Endothelial cell of umbilical vein (primary cell): Measurements from ENCODE around the gene GALNT10. TPM values are rescaled to one million over a fixed set of nuclear protein-coding genes. Genes with fewer than 3 reads are reported as not detected.

Experiments used
- BruUV-seq: library from RNA; stranded (reverse); fragments of 400-500 nt; replicated peaks from 2 replicates; lab custom pipeline; 2021; lab: Mats Ljungman, UMichigan
- CTCF ChIA-PET: fragments of 300-600, 350-600 bp; sonication (Branson Sonifier 250); formaldehyde crosslinking; loops from one replicate; lab custom pipeline; 2021; ENCODE audit warnings: antibody characterized with exemption, inconsistent platforms; lab: Charles Lee
- POLR2A ChIA-PET: fragments of 300-600, 350-600 bp; sonication (Branson Sonifier 250); formaldehyde crosslinking; loops from one replicate; lab custom pipeline; 2021; ENCODE audit warnings: antibody characterized with exemption, inconsistent platforms; lab: Charles Lee
- DNase-seq: peaks from one replicate; pipeline ENCODE4 v3.0.0-alpha.2; 2011; ENCODE audit warnings: low read depth, low spot score
- FAIRE-seq: peaks from 2 replicates; lab custom pipeline; 2011; peaks lifted over from hg19 to GRCh38; lab: Jason Lieb, UNC
- H2AFZ ChIP-seq: 2 replicates; pipeline ENCODE4 v1.6.0; 2012; ENCODE audit warnings: low read depth, low read length, control low read depth, inconsistent platforms
- H3K27ac ChIP-seq: 2 replicates; pipeline ENCODE4 v1.5.1; 2011; ENCODE audit warnings: low read depth, mild to moderate bottlenecking, control low read depth, low read length, moderate library complexity; ENCODE audit not compliant: insufficient read depth
- H3K27me3 ChIP-seq, 2 experiments: 2 replicates each; pipeline versions ENCODE4 v1.6.0 to v1.6.1; 2011; ENCODE audit warnings: low read length in 2 of 2, mixed read lengths in 1 of 2; ENCODE audit not compliant: control insufficient read depth in 2 of 2, insufficient read depth in 2 of 2
- H3K36me3 ChIP-seq, 2 experiments: 2 replicates in 1 of 2; 3 replicates in 1 of 2; pipeline ENCODE4 v1.5.1; 2011; ENCODE audit warnings: low read length in 2 of 2, mild to moderate bottlenecking in 1 of 2, moderate library complexity in 1 of 2; ENCODE audit not compliant: control insufficient read depth in 2 of 2, insufficient read depth in 2 of 2; ENCODE audit errors: extremely low read depth in 1 of 2
- H3K4me1 ChIP-seq: 3 replicates; pipeline ENCODE4 v1.5.1; 2011; ENCODE audit warnings: mild to moderate bottlenecking, low read length; ENCODE audit not compliant: control insufficient read depth, insufficient read depth; ENCODE audit errors: extremely low read depth
- H3K4me2 ChIP-seq: 2 replicates; pipeline ENCODE4 v1.6.1; 2011; ENCODE audit warnings: low read length, control low read depth, mixed read lengths; ENCODE audit not compliant: insufficient read depth
- H3K4me3 ChIP-seq, 3 experiments: fragments of 200-600 bp in 1 of 3; sonication (generic), shearing (Covaris generic) in 1 of 3; replicated peaks in 1 of 3; 2 replicates each; pipeline ENCODE4 v1.5.1; 2011 to 2016; ENCODE audit warnings: control low read depth in 3 of 3, low read length in 3 of 3, mild to moderate bottlenecking in 2 of 3, inconsistent platforms in 1 of 3, low read depth in 1 of 3, moderate library complexity in 1 of 3; ENCODE audit not compliant: insufficient read depth in 1 of 3
- H3K79me2 ChIP-seq: 2 replicates; pipeline ENCODE4 v1.6.0; 2012; ENCODE audit warnings: low read length, inconsistent platforms; ENCODE audit not compliant: control insufficient read depth, insufficient read depth
- H3K9ac ChIP-seq: replicated peaks from 2 replicates; pipeline ENCODE3; 2011; ENCODE audit warnings: low read length, control low read depth; ENCODE audit not compliant: insufficient read depth; ENCODE audit errors: extremely low read depth
- H3K9me1 ChIP-seq: replicated peaks from 3 replicates; pipeline ENCODE4 v1.6.0; 2011; ENCODE audit warnings: mild to moderate bottlenecking, low read length; ENCODE audit not compliant: control insufficient read depth, insufficient read depth; ENCODE audit errors: extremely low read depth
- H3K9me3 ChIP-seq: replicated peaks from 2 replicates; pipeline ENCODE4 v1.5.1; 2012; ENCODE audit warnings: low read length, inconsistent platforms; ENCODE audit not compliant: control insufficient read depth, insufficient read depth
- H4K20me1 ChIP-seq: replicated peaks from 2 replicates; pipeline ENCODE3; 2011; ENCODE audit warnings: mild to moderate bottlenecking, low read length; ENCODE audit not compliant: control insufficient read depth, insufficient read depth; ENCODE audit errors: extremely low read depth
- EZH2 ChIP-seq: IDR thresholded peaks from 2 replicates; pipeline ENCODE4 v1.6.1; 2012; ENCODE audit warnings: borderline replicate concordance, low read depth, mild to moderate bottlenecking, moderate library complexity, low read length, inconsistent platforms; ENCODE audit not compliant: severe bottlenecking
- FOS ChIP-seq: IDR thresholded peaks from 2 replicates; pipeline ENCODE4 v1.6.1; 2011; ENCODE audit warnings: mild to moderate bottlenecking, low read length, moderate library complexity, borderline replicate concordance; ENCODE audit not compliant: insufficient read depth
- GATA2 ChIP-seq: IDR thresholded peaks from 2 replicates; pipeline ENCODE4 v1.7.0; 2011; ENCODE audit warnings: low read depth, mild to moderate bottlenecking, moderate library complexity, mixed read lengths, low read length; ENCODE audit not compliant: insufficient read length, insufficient read depth
- JUN ChIP-seq: IDR thresholded peaks from 2 replicates; pipeline ENCODE4 v1.6.1; 2011; ENCODE audit warnings: borderline replicate concordance, low read depth; ENCODE audit not compliant: insufficient read length, insufficient read depth
- MYC ChIP-seq: IDR thresholded peaks from one replicate; pipeline ENCODE4 v1.6.1; 2011; ENCODE audit warnings: mild to moderate bottlenecking, low read depth, low read length
- POLR2A ChIP-seq: IDR thresholded peaks from 2 replicates; pipeline ENCODE4 v1.6.1; 2012; ENCODE audit warnings: low read depth, mild to moderate bottlenecking, control low read depth, low read length
- POLR2AphosphoS5 ChIP-seq: IDR thresholded peaks from 2 replicates; pipeline ENCODE4 v1.6.1; 2012; ENCODE audit warnings: low read depth, mild to moderate bottlenecking, control low read depth, low read length, moderate library complexity; ENCODE audit not compliant: insufficient read depth
- dilution Hi-C: fragments of 300-500 bp; cut with MboI; formaldehyde crosslinking; loops from one replicate; pipeline ENCODE4 v1.15.0; 2019; ENCODE audit warnings: low sequenced_read_pairs; ENCODE audit not compliant: extremely low pct_ligation_motif_present
- intact Hi-C: fragments of 100-400 bp; cut with micrococcal nuclease; formaldehyde crosslinking; loops from one replicate; pipeline ENCODE4 v1.10.0; 2022
- polyA plus RNA-seq, 4 experiments: library from polyadenylated mRNA; depleted of rRNA in 3 of 4; stranded (reverse) in 3 of 4; unstranded in 1 of 4; fragments of >200 nt; gene quantifications; 2 replicates each; pipeline versions ENCODE4 v1.2.1 to v1.2.3, GENCODE V29; 2011 to 2012; ENCODE audit warnings: missing spikeins in 1 of 4
- total RNA-seq: library from RNA; stranded (reverse); gene quantifications from 2 replicates; pipeline ENCODE4 v1.2.3, GENCODE V29; 2021
- TF ChIP-seq, protein P1 (sequence below): IDR thresholded peaks from 2 replicates; pipeline ENCODE4 v1.6.1; 2011; ENCODE audit not compliant: insufficient read depth, insufficient read length
- TF ChIP-seq, protein P2 (sequence below), 2 donors: IDR thresholded peaks; 1 replicate in 1 of 2; 2 replicates in 1 of 2; pipeline ENCODE4 v1.5.1; 2011; ENCODE audit warnings: low read length in 2 of 2, mild to moderate bottlenecking in 2 of 2, moderate library complexity in 2 of 2, control low read depth in 1 of 2, inconsistent platforms in 1 of 2, low read depth in 1 of 2; ENCODE audit not compliant: insufficient read depth in 1 of 2; ENCODE audit errors: extremely low read depth in 1 of 2

The GALNT10 gene
- total and polyA plus RNA-seq, 2 donors (not counting 3 experiments of a cell fraction or from before 2014, with no cell fraction given): 70.2 to 77.6 TPM

DNA sequence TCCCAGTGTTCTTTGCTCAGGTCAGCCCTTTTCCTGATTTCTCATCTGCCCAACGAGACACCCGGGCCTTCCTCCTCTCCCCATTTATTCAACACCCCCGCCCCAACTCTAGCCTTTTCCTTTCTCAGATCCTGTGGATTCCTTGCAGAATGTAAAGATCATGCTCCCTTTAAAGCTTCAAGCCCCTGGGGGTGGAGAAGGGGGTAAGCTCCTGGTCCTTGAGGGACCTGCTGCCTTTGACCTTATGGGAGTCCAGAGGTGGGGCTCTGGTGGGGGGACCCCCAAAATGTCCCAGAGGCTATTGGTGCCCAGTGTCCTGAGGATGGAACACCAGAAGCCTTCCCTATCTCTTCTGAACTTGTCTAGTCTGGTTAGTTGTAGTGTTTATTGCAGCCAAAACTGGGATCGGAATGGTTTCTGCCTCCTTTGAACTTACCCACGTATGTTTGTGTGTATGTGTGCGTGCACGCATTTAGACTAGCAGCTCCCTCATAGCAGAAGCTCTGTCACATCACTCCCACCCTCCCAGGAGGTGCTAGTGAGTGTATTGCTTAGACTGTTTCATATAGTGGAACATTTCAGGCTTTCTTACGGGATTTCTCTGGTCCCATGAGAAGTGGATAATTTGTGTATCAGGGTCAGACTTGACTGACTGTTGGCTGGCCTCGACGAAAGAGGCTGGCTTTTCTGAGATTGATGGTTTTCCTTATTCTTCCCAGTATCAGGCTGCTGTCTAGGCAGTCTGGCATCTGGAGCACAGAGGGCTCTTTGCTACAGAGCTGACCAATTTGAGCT, 1.1 kb downstream of the GALNT10 start:
- peaks cover 12% of the 10 kb centered on the region for H3K79me2 ChIP-seq
- no peaks in the 10 kb centered on the region for H3K27me3 ChIP-seq
- H2AFZ ChIP-seq: no peak overlapping the region
- DNase-seq: peak; percentile 43
- TF ChIP-seq JUN: no peak
- no peak for TF ChIP-seq POLR2A
- no peak for TF ChIP-seq FOS
- no peak for TF ChIP-seq EZH2
- TF ChIP-seq, protein P1, sequence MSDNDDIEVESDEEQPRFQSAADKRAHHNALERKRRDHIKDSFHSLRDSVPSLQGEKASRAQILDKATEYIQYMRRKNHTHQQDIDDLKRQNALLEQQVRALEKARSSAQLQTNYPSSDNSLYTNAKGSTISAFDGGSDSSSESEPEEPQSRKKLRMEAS: no peak
- no peak for TF ChIP-seq MYC
- TF ChIP-seq, protein P2, sequence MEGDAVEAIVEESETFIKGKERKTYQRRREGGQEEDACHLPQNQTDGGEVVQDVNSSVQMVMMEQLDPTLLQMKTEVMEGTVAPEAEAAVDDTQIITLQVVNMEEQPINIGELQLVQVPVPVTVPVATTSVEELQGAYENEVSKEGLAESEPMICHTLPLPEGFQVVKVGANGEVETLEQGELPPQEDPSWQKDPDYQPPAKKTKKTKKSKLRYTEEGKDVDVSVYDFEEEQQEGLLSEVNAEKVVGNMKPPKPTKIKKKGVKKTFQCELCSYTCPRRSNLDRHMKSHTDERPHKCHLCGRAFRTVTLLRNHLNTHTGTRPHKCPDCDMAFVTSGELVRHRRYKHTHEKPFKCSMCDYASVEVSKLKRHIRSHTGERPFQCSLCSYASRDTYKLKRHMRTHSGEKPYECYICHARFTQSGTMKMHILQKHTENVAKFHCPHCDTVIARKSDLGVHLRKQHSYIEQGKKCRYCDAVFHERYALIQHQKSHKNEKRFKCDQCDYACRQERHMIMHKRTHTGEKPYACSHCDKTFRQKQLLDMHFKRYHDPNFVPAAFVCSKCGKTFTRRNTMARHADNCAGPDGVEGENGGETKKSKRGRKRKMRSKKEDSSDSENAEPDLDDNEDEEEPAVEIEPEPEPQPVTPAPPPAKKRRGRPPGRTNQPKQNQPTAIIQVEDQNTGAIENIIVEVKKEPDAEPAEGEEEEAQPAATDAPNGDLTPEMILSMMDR (IDR thresholded peaks at IDR 0.05; ENCODE audit: extremely low read depth in 1 of 2, insufficient read depth in 1 of 2, low read depth in 1 of 2, low read length in 2 of 2): no peak
- no peak for TF ChIP-seq GATA2
- no peak for TF ChIP-seq POLR2AphosphoS5
- ChIA-PET CTCF (interaction anchor here (0.7 to 5.7 kb wide), 15 partner anchors 10 to 275 kb away, joined by 3 to 100 read pairs (median 4); no protein-coding TSS in a partner anchor), POLR2A (interaction anchor here (0.7 kb wide), 1 partner anchor 206 kb away, joined by 4 read pairs; no protein-coding TSS in a partner anchor)
- TSS peak; percentile 24 for BruUV-seq
- peak overlapping the region; percentile 90 for H3K4me2 ChIP-seq
- dilution Hi-C loops (no loop called here), intact Hi-C loops (loop anchor here (1.0 to 5.0 kb wide), 2 partner anchors 96 to 116 kb away; no protein-coding TSS in a partner anchor)
- H3K4me1 ChIP-seq: peaks cover 23% of the 10 kb centered on the region
- no peaks in the 10 kb centered on the region for H3K36me3 ChIP-seq
- peak overlapping the region in 2 of 3 experiments; percentile 43 to 56 for H3K4me3 ChIP-seq
- no peaks in the 10 kb centered on the region for H3K9me1 ChIP-seq
- peak overlapping the region; percentile 28 for H3K9ac ChIP-seq
- no peaks in the 10 kb centered on the region for H3K9me3 ChIP-seq
- no peaks in the 10 kb centered on the region for H4K20me1 ChIP-seq
- no peak overlapping the region for H3K27ac ChIP-seq
- FAIRE-seq: no peak
